ENCODE data around the gene RHBDL1.

The RHBDL1 gene

DNA sequence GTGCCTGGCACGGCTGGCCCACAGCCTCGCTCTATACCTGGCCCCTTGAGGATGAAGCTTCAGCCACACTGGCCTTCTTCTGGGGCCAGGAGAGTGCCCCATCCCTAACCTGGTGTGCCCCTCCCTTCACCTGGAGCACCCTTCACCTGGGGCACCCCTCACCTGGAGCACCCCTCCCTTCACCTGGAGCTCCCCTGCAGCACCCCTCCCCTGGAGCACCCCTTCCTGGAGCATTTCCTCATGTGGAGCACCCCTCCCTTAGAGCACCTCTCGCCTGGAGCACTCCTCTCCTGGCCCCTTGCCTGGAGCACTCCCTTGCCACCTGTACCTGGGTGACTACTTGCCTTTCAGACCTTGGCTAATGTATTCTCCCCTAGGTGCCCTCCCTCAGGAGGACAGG is 32.5 kb downstream of the RHBDL1 start:
- no peak for FAIRE-seq

DNA sequence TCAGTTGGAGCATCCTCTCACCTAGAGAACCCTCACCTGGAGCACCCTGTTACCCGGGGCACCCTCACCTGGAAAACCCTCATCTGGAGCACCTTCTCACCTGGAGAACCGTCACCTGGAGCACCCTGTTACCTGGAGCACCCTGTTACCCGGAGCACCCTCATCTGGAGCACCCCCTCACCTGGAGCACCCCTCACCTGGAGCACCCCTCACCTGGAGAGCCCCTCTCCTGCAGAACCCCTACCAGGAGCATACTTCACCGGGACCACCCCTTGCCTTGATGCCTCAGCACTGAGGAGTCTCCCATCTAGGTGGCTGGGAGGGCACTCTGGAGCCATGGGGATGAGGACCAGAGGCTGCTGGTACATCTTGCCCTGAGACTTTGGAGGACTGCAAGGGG is 33.5 kb downstream of the RHBDL1 start:
- no peak for FAIRE-seq

DNA sequence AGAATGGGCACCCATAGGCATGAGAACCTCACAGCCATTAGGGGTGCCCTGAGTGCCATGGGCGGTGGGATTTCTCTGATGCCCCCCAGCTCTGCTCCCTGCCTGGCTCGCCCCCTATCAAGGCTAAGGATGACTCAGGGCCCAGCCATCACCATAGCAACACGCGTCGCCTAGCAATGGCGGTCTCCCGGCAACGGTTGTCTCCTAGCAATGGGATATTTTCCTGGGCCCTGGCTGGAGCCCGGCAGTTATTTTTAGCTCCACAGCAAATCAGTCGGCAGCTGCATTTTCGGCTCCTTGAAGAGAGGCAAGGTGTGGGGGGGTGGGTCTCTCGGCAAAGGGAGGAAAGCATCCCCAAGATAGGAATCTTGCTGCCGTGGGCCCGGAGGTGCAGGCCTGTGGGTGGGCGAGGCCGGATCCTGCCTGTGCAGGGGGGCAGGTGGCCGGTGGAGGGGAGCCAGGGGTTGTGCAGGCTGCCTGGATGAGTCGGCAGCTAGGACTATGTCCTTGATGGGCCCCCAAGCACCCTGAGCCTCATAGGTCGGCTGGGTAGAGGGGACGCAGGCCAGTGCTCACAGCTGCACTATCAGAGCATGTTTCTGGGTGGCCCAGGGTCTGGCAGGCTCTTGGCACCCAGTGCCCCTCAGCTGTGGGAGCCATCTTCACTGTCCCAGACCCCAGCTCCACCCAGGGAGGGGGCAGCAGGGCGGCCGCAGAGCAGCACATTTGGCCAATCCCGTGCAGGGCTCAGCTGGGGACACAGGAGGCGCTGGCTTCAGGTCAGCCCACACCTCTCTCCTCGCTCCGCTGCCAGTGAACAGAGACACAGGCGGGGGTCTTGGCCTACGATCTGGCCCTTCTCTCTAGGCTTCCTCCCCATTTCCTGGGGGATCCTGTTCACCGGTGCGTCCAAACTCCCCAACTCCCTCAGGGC is 34.4 kb downstream of the RHBDL1 start:
- peak; percentile 89 for FAIRE-seq

DNA sequence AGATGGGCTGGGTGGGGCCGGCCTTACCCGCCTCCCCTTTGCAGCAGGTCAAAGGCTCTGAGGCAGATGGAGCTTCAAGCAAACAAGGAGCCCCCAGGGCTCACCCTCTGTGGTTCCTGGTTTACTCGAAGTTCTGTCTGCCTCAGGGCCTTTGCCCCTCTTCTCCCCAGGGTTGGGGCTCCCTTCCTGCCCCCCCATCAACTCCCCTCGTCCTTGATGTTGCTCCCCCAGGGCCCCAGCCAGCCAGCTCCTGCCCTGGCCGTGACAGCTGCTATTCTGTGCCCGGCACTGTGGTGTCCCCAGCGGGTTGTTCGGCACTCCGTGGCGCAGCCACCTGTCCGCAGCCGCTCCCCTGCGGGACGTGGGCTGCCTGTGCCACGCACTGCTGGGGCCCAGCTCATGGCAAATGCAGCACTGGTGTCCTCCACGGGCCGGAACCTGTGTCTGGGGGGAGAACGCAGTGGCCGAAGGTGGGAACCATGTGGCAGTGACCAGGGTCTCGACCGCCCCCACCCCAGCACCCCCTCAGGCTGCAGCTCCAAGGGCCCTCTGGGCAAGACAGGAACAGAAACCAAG is 35.1 kb downstream of the RHBDL1 start:
- FAIRE-seq, result no peak

DNA sequence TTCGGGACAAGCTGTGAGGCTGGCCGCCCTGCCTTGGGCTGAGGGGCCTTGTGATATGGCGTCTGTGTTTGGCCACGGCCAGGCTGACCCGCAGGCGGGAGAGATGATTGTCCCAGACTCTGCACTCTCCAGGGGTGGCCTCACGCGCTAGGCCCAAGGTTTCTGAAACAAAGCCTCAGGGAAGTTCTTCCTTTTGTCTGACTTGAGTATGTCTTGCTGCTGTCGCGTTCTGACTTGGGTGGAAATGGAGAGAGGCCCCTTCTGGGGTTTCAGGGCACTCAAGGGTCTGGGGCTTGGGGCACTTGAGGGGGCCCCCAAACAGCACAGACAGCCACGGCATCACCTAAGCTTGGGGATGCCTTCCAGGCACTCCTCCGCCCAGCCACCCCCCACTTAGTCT is 35.6 kb downstream of the RHBDL1 start:
- FAIRE-seq, result no peak

DNA sequence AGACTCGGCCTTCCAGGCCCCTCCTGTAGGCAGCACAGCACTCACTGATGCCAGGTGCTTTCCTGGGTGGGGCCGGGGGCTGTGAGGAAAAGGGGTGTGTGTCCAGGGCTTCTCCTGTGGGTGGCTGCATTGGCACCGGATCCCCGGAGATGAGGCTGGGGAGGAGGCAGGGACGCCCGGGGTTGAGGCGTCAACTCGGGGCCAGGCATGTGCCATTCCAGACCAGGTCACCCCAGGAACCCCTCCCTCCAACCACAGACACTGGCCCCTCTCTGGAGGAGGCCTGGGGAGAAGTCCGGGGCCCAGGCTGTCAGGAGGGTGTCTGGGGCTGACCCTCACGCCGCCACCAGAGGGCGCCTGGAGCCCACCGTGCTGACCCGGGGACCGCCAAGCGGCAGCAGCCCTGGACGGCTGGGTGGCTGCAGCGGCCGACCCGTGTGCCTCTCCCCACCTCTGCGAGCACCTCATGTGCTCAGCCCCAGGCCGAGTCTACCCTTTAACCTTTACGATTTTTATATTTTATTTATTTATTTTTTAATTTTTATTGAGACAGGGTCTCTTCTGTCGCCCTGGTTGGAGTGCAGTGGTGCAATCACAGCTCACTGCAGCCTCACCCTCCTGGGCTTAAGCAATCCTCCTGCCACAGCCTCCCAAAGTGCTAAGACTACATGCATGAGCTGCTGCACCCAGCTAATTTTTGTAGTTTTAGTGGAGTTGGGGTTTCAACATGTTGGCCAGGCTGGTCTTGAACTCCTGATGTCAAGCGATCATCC is 36.3 kb downstream of the RHBDL1 start:
- peak; percentile 57 for FAIRE-seq

DNA sequence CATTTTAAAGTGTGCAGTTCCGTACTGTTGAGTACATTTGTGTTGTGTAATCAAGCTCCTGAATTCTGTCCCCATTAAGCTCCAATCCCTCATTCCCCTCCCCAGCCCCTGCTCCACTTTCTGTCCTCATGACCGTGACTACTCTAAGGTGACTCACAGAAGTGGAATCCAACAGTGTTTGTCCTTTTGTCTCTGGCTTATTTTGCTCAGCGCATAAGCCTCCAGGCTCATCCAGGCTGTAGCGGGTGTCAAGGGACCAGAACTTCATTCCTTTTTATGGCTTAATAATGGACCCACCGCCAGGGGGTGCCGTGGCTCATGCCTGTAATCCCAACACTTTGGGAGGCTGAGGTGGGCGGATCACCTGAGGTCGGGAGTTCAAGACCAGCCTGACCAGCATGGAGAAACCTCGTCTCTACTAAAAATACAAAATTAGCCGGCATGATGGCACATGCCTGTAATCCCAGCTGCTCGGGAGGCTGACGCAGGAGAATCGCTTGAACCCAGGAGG is 37.3 kb downstream of the RHBDL1 start:
- FAIRE-seq, result peak; percentile 99

DNA sequence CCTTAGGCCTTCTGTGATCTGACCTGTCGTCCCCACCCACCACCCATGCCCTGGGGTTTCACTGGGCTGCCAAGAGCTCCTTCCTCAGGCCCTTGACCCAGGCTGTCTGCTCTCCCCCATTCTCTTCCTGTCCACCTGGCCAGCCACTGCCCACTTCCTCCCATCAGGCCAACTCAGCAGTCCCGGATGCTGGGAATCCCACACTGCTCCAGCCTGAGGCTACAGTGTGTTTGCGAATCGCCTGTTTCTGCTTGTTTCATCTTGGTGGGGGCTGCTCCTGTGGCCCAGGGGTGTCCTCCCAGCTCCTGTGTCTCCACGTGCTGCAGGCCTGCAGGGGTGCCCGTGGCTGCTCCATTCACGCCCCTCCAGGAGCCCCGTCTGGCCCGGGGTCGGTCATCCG is 38.6 kb downstream of the RHBDL1 start:
- FAIRE-seq, result no peak

DNA sequence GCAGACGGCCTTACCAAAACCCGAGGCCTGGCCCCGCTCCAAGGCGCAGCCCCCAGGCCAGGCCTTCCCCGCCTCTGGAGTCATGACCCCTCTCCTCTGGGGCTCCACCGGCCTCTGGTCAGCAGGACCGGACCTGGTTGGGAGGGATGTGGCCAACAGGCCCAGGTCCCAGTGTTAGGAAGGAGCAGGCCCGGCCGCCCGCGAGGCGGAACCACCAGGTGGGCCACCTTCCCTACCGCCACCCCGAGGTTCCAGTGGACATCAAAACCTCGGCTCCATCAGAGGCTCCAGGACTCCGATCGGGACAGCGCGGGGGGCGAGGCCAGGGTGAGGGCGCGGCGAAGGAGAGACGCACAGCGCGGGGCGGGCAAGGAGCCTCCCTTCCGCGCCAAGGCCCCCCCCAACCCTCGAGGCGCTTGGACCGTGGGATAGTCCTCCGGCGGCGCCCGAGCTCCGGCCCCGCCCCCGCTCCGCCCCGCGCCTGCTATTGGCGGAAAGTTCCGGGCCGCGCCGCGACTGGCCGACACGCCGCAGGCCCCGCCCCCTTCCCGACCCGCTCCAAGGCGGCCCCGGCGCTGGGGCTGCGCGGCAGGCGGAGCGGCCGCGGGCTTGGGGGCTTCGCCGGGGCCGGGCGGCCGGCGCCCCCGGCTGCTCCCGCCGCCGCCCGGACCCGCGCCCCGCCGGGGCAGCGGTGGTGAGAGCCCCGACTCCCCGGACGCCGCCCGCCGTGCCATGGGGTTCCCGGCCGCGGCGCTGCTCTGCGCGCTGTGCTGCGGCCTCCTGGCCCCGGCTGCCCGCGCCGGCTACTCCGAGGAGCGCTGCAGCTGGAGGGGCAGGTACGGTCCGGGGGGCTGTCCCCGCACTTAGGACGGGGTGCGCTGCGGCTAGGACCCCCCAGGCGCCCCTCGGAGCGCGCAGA is 39.3 kb downstream of the RHBDL1 start, which contains the start of gene METRN:
Gene METRN (plus strand): TSS at position 561 of the 919 bp plus-strand sequence. CDS start 172 bp downstream, at position 733.
- FAIRE-seq, result no peak

DNA sequence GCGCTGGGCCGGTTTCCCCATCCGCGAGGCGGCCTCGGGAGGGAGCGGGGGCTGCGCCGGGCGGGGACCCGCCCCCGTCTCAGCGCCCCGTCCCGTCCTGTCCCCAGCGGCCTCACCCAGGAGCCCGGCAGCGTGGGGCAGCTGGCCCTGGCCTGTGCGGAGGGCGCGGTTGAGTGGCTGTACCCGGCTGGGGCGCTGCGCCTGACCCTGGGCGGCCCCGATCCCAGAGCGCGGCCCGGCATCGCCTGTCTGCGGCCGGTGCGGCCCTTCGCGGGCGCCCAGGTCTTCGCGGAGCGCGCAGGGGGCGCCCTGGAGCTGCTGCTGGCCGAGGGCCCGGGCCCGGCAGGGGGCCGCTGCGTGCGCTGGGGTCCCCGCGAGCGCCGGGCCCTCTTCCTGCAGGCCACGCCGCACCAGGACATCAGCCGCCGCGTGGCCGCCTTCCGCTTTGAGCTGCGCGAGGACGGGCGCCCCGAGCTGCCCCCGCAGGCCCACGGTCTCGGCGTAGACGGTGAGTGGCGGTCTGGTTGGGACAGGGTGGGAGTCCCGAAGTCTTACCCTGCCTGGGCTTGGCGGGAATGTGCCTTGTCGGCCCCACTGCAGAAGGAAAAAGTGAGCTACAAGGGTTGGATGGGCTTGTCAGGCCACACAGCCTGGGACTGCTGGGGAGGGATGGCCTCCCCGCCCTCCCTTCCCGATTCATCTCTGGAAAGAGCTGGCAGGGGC is 40.2 kb downstream of the RHBDL1 start:
- FAIRE-seq, result no peak

DNA sequence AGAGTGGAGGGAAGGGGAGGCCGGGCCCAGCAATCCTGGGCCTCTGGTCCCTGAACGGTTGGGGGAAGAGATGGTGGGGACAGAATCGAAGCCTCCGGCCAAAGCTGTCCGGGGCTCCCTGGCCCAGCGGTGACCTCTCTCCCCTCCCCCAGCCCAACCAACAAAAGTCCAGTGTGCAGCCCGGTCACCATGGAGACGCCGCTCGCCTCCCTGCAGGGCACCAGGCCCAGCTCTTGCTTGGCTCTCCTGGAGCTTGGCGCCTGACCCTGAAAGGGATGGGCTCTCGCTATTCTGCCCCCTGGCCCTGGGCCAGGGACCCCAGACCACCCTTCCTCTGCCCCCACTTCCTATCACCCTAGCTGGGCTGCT is 40.7 kb downstream of the RHBDL1 start:
- FAIRE-seq, result no peak

DNA sequence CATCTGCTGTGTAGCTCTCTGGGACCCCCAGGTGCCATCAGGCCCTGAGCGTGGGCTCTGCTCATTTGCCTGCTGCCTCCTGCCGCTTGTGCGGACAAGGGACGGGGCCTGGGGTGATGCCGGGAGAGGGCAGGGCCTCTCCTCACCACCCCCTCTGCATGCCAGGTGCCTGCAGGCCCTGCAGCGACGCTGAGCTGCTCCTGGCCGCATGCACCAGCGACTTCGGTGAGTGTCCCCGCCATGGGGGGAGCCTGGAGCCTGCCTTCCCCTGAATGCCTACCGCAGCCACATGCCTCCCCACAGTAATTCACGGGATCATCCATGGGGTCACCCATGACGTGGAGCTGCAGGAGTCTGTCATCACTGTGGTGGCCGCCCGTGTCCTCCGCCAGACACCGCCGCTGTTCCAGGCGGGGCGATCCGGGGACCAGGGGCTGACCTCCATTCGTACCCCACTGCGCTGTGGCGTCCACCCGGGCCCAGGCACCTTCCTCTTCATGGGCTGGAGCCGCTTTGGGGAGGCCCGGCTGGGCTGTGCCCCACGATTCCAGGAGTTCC is 41.4 kb downstream of the RHBDL1 start:
- no peak for FAIRE-seq

DNA sequence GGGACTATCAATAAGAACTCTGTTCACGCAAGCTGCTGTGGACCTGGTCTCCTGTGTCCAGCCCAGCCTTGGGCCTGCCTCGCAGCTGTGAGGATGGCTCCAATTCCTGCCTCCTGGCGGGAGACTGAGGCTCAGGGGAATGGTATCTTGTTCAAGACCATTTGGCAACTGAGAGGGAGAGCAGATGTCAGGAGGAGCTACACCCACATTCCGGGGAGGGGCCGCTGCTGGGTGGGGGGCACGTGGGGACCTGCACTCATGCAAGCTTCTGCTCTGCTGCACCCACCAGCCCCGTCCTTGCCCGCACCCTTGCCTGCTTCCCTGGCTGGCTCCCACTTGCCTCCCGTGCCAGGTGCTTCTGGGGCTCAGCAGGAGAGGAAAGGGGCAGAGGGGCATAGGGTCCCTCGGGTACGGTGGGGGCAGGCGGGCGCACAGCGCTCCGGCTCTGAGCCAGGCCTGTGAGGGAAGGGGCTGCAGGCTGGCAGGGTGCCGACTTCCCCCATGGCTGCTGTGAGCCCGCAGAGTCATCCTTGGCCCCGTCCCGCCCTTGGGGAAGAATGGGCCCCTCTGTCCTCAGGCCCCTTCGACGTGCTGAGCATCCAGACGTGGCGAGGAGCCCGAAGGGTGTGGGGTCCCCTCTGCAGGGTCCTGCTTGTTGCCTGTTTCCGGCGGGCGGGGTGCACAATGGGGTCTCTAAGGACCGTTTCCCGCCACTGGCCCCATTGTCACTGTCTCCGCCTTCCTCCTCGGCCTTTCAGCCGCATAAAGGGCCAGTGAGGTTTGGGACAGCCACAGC is 42.2 kb downstream of the RHBDL1 start:
- FAIRE-seq, result no peak

DNA sequence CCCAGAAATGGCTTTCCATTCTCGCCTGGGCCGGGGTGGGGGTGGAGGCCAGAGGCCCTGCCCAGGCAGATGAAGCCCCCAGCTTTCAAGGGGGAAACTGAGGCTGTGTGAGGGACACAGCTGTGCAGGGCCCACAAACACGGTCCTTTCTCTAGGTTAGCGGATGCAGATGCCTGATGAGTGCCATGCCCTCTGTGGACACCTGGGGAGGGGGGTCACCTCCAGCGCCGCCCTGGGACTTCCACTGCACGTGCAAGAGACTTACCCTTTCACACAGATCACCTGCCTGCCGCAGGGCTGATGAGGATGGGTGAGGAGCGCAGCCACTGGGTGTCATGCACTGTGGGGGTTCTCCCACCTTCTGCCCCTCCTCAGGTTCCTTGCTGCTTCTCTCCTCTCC is 42.9 kb downstream of the RHBDL1 start:
- FAIRE-seq, result no peak

DNA sequence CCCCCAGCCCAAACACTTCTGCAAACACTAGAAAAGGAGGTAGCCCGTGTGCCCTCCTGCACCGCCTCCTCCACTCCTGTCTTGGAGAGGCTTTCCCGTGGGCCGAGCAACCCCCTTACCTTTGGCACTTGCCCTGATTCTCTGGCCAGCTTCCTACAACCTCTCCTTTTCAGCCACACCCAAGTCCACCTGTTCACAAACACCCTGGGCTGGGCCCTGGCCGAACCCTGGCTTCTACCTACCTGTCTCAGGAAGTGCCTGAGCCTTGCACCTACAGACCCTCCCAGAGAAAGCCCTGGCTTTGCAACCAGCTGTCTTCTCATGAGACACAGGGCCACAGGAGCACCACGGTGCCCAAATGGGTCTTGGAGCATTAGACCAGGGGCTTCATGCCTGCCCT is 43.5 kb downstream of the RHBDL1 start:
- FAIRE-seq, result no peak

DNA sequence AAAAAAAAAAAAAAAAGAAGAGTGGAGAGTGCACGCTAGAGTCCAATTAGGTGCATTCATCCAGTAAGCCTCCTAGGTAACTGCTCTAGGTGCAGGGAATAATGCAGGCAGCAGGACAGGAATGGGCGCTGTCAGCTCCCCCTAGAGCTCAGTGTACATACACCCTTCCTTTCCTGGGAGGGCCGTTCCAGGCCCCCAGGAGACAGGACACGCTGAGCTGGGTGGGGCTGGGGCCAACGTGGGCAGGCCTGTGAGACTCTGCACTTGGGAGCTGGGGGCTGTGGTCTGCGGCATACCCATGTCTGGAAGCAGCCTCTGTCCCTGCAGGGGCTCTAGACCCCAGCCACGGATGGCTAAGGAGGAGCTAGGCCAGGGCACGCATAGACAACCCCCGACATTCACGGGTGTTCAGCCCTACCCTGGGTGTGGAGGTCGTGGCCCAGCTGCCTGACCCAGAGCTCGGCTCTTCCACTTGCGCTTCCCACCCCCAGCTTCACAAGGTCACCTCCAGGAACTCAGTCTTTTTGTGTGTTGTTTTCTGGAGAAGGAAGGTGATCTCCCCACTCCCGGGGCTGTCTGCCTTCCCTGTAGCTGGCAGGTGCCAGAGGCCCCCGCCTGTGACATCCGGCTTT is 44.5 kb downstream of the RHBDL1 start:
- peak; percentile 89 for FAIRE-seq

DNA sequence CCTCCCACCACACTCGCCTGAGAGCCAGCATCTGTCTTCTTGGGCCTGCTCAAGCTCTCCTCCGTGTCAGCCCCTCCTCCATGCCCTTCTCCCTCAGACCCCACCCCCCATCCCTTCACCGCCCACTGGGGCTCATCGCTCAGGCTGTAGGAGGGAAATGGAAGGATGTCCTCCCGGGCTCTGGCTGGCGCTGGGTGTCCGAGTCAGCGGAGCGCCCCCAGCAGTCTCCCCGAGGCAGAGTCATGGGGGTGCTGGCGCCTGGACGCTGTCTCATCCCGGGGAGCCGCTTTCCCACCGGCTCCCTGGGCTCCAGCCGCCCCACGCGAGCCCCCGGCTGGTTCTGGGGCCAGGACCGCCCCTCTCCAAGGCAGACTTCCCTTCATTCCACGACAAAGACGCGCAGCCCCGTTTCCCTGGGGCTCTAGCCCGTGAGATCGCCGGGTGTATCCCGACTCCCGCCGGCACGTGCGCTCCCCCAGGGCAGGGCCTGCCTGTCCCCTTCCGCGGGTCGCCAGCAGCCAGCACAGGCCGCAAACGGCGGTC is 45.0 kb downstream of the RHBDL1 start:
- peak; percentile 92 for FAIRE-seq

DNA sequence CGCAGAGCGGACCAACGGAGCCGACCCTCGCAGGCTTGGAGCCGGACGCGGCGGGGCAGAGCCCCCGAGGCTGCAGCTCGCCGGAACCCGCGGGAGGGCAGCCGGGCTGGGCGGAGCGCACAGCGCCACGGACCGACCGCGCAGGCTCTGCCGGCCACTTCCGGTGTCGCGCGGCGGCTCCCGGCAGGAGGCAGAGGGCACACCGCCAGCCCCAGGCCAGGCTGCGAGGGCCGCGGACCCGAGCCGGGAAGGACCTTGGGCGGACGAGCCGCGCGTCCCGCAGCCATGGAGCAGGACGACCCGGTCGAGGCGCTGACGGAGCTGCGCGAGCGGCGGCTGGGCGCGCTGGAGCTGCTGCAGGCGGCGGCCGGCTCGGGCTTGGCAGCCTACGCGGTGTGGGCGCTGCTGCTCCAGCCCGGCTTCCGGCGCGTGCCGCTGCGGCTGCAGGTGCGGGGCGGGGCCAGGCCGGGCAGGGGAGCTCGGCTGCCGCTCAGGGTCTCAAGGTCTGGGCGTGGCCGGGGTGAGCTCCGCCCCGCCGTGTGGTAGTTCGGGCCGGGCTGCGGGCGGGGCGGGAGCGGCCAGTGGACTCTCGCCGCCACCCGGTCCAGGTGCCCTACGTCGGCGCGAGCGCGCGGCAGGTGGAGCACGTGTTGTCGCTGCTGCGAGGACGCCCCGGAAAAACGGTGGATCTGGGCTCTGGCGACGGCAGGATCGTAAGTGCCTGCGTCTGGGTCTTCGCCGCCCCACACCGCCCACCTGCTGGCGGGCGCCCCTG is 45.7 kb downstream of the RHBDL1 start, which contains the start of gene ANTKMT:
Gene ANTKMT (plus strand): TSS at position 157 of the 775 bp plus-strand sequence. CDS start 129 bp downstream, at position 286.
- no peak for FAIRE-seq
